CD4-positive, alpha-beta T cell (primary cell): ENCODE data around the gene CYTH4. TPM values are rescaled to one million over a fixed set of nuclear protein-coding genes. Genes with fewer than 3 reads are reported as not detected.

Experiments used
- ATAC-seq: fragments of 200-7000 bp; cut with Tn5 transposase; one replicate; pipeline ENCODE4 v1.10.0; 2022; ENCODE audit warnings: mild to moderate bottlenecking; ENCODE audit not compliant: poor library complexity
- CTCF ChIA-PET: fragments of 350-600 bp; sonication (Branson Sonifier 250); formaldehyde crosslinking; loops from one replicate; lab custom pipeline; 2021; ENCODE audit warnings: antibody characterized with exemption, inconsistent platforms; lab: Charles Lee
- POLR2A ChIA-PET: fragments of 350-600 bp; sonication (Branson Sonifier 250); formaldehyde crosslinking; loops from one replicate; lab custom pipeline; 2021; ENCODE audit warnings: antibody characterized with exemption, inconsistent platforms; lab: Charles Lee
- DNase-seq, 14 experiments: peaks; one replicate each; pipeline ENCODE4 v3.0.0-alpha.2; 2013 to 2020; ENCODE audit warnings: mixed read lengths in 2 of 14
- H3K27ac ChIP-seq, 2 donors: one replicate each; pipeline versions ENCODE4 v1.5.1 to v1.7.0; 2013; ENCODE audit warnings: low read length in 2 of 2, low read depth in 1 of 2, mild to moderate bottlenecking in 1 of 2
- H3K27me3 ChIP-seq, 2 experiments: 1 replicate in 1 of 2; 2 replicates in 1 of 2; pipeline versions ENCODE4 v1.6.1 to v1.7.0; 2013; ENCODE audit warnings: low read length in 2 of 2, control low read depth in 1 of 2, mild to moderate bottlenecking in 1 of 2, moderate library complexity in 1 of 2; ENCODE audit not compliant: insufficient read depth in 2 of 2, control insufficient read depth in 1 of 2
- H3K36me3 ChIP-seq: one replicate; pipeline ENCODE4 v1.6.1; 2013; ENCODE audit warnings: low read length, control low read depth; ENCODE audit not compliant: insufficient read depth
- H3K4me1 ChIP-seq: one replicate; pipeline ENCODE4 v1.6.1; 2013; ENCODE audit warnings: low read length, control low read depth; ENCODE audit not compliant: insufficient read depth
- H3K4me3 ChIP-seq: one replicate; pipeline ENCODE4 v1.5.1; 2013; ENCODE audit warnings: mild to moderate bottlenecking, low read length, moderate library complexity
- H3K9me3 ChIP-seq, 2 experiments: 1 replicate in 1 of 2; 2 replicates in 1 of 2; pipeline versions ENCODE4 v1.6.1 to v1.7.0; 2013; ENCODE audit warnings: low read length in 2 of 2, mild to moderate bottlenecking in 2 of 2, control low read depth in 1 of 2, moderate library complexity in 1 of 2; ENCODE audit not compliant: control insufficient read depth in 1 of 2, insufficient read depth in 1 of 2
- H3K27ac Mint-ChIP-seq: one replicate; pipeline ENCODE4 v1.8.0; 2020; ENCODE audit warnings: mixed read lengths
- H3K27me3 Mint-ChIP-seq: one replicate; pipeline ENCODE4 v1.8.0; 2021; ENCODE audit warnings: mixed read lengths
- H3K36me3 Mint-ChIP-seq: one replicate; pipeline ENCODE4 v1.8.0; 2021; ENCODE audit warnings: low read depth, mixed read lengths
- H3K4me1 Mint-ChIP-seq: one replicate; pipeline ENCODE4 v1.8.0; 2021; ENCODE audit warnings: low read depth, mixed read lengths
- H3K4me3 Mint-ChIP-seq: one replicate; pipeline ENCODE4 v1.8.0; 2020; ENCODE audit warnings: mild to moderate bottlenecking, mixed read lengths
- H3K9me3 Mint-ChIP-seq: one replicate; pipeline ENCODE4 v1.8.0; 2020; ENCODE audit warnings: mixed read lengths
- CTCF ChIP-seq: fragments of 200-600 bp; IDR thresholded peaks from one replicate; pipeline ENCODE4 v1.8.0; 2022; ENCODE audit warnings: antibody characterized with exemption, mild to moderate bottlenecking
- intact Hi-C, 2 experiments: fragments of 100-400 bp; cut with DNase I in 1 of 2; cut with micrococcal nuclease in 1 of 2; formaldehyde crosslinking; loops; one replicate each; pipeline versions ENCODE4 v1.15.1 to v1.9.0; 2023 to 2025; cut with DNase I, micrococcal nuclease
- total RNA-seq, 174 experiments: library from RNA in 2 of 174; stranded (reverse) in 2 of 174; gene quantifications; one replicate each; pipeline ENCODE4 v1.2.3 and lab custom pipeline; 2021 to 2026

CYTH4 gene
- total RNA-seq, 2 experiments from 2014 or later = 134 to 138 TPM

DNA sequence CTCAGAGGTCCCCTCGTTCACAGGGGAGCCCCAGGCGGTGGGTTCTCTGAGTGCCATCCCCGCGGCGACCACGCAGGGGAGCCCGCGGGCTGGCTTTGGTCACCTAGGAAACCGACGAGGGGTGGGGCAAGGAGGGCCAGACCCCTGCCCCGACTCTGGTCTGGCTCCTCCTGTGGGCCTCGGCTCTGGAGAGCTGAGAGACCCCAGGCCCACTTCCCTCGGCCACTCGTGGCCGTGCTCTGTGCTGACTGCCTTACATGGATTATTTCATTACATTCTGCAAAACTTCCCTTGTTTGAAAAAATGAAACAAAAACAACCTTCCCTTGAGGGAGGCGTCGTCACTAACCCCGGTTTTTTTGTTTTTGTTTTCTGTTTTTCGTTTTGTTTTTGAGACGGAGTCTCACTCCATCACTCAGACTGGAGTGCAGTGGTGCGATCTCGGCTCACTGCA lies 15.1 kb upstream of the CYTH4 start:
- peak overlapping the region; percentile 71 for H3K4me3 ChIP-seq
- Mint-ChIP-seq H3K36me3 (peaks cover 7% of the 10 kb centered on the region), H3K4me1 (peaks cover 40% of the 10 kb centered on the region), H3K4me3 (peak overlapping the region; percentile 87), H3K27me3 (no peaks in the 10 kb centered on the region), H3K27ac (peak overlapping the region; percentile 91), H3K9me3 (no peaks in the 10 kb centered on the region)
- peaks cover 11 to 12% of the 10 kb centered on the region in 2 experiments for H3K9me3 ChIP-seq
- ATAC-seq = peak; percentile 91
- TF ChIP-seq CTCF = peak; percentile 99
- H3K36me3 ChIP-seq = no peaks in the 10 kb centered on the region
- intact Hi-C loops = loop anchor here (1.0 to 5.0 kb wide), 7 partner anchors 18 to 300 kb away; no protein-coding TSS in a partner anchor
- DNase-seq = peak; percentile 46 to 84 (median 70)
- H3K27me3 ChIP-seq = no peaks in the 10 kb centered on the region
- ChIA-PET POLR2A (interaction anchor here (0.6 to 3.8 kb wide), 7 partner anchors 16 to 1409 kb away, joined by 3 to 20 read pairs (median 8); partner anchors contain the start of genes CYTH4 and RAC2), CTCF (interaction anchor here (0.8 to 1.5 kb wide), 8 partner anchors 8 to 290 kb away, joined by 3 to 5 read pairs (median 3); no protein-coding TSS in a partner anchor)
- peak overlapping the region; percentile 67 to 86 for H3K27ac ChIP-seq
- peaks cover 24% of the 10 kb centered on the region for H3K4me1 ChIP-seq

DNA sequence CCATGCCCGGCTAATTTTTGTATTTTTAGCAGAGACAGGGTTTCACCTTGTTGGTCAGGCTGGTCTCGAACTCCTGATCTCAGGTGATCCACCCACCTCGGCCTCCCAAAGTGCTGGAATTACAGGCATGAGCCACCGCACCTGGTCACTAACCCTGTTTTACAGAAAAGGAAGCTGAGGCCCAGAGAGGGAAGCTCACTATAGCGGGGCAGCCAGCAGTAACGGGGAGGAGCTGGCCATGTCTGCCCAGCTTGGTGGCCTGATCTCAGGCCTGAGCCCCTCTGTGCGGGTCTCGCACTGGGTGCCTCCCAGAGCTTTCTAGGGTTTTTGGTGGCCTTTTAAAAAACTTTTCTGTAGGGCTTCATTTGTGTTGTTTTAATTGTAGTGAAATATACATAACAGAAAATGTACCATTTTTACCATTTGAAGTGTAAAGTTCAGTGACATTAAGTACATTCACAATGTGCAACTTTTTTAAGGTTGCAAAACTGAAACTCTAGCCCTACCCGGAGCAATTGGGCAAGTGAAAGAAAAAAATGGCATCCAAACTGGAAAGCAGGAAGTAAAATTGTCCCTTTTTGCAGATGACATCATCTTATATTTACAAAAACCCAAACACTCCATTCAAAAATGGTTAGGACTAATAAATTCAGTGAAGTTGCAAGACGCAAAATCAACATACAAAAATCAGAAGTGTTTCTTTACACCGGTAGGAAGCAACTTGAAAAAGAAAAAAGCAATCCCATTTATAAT lies 14.5 kb upstream of the CYTH4 start:
- Histone ChIP-seq H3K27ac (peak overlapping the region; percentile 67 to 86), H3K4me3 (peak overlapping the region; percentile 71), H3K9me3 (peaks cover 11 to 12% of the 10 kb centered on the region in 2 experiments), H3K27me3 (no peaks in the 10 kb centered on the region), H3K36me3 (no peaks in the 10 kb centered on the region), H3K4me1 (peaks cover 24% of the 10 kb centered on the region)
- POLR2A ChIA-PET = interaction anchor here (0.6 to 3.8 kb wide), 9 partner anchors 15 to 1408 kb away, joined by 3 to 20 read pairs (median 8); partner anchors contain the start of genes CYTH4 and RAC2
- no peak for ATAC-seq
- Mint-ChIP-seq H3K27ac (peak overlapping the region; percentile 91), H3K4me1 (peaks cover 40% of the 10 kb centered on the region), H3K9me3 (no peaks in the 10 kb centered on the region), H3K4me3 (peak overlapping the region; percentile 87), H3K36me3 (peaks cover 7% of the 10 kb centered on the region), H3K27me3 (no peaks in the 10 kb centered on the region)
- intact Hi-C loops = loop anchor here (1.0 to 5.0 kb wide), 8 partner anchors 15 to 299 kb away; partner anchors contain the start of gene CYTH4 (in 1 of the 2)
- DNase-seq = peak in 2 of 14 experiments; percentile 44 to 45
- no peak for TF ChIP-seq CTCF
- CTCF ChIA-PET = interaction anchor here (0.8 to 2.3 kb wide), 8 partner anchors 9 to 290 kb away, joined by 3 to 7 read pairs (median 4); no protein-coding TSS in a partner anchor

DNA sequence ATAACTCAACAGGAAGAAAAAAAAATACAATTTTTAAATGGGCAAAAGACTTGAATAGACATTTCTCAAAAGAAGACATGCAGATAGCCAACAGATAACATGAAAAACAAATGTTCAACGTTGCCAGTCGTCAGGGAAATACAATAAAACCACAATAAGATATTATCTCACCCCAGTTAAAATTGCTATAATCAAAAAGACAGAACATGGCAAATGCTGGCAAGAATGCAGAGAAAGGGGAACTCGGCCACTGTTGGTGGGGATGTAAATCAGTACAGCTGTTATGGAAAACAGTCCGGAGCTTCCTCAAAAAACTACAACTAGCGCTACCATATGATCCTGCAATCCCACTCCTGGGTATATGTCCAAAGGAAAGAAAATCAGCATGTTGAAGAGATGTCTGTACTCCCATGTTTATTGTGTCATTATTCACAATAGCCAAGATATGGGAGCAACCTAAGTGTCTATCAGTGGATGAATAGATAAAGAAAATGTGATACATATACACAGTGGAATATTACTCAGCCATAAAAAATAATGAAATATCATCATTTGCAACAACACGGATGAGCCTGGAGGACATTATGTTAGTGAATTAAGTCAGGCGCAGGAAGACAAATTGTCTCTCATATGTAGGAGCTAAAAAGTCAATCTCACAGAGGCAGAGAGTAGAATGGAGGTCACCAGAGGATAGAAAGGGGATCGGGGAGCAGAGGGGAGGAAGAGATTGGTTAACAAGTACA lies 12.2 kb upstream of the CYTH4 start:
- CTCF ChIA-PET = interaction anchor here (1.4 to 2.4 kb wide), 3 partner anchors 13 to 32 kb away, joined by 5 to 11 read pairs (median 7); partner anchors contain the start of gene CYTH4
- H3K9me3 ChIP-seq = no peaks in the 10 kb centered on the region
- Mint-ChIP-seq H3K9me3 (no peaks in the 10 kb centered on the region), H3K27ac (peak overlapping the region; percentile 56), H3K4me1 (peaks cover 40% of the 10 kb centered on the region), H3K4me3 (no peak overlapping the region), H3K27me3 (no peaks in the 10 kb centered on the region), H3K36me3 (peaks cover 7% of the 10 kb centered on the region)
- DNase-seq = peak in 2 of 14 experiments; percentile 40 to 47
- no peaks in the 10 kb centered on the region for H3K36me3 ChIP-seq
- no peak overlapping the region for H3K27ac ChIP-seq
- H3K4me1 ChIP-seq = peaks cover 37% of the 10 kb centered on the region
- no peak for ATAC-seq
- no peaks in the 10 kb centered on the region for H3K27me3 ChIP-seq
- intact Hi-C loops = loop anchor here in 1 of 2 experiments (2.0 to 5.0 kb wide), 2 partner anchors 13 to 193 kb away; partner anchors contain the start of gene CYTH4
- POLR2A ChIA-PET = interaction anchor here (0.9 to 4.3 kb wide), 5 partner anchors 9 to 44 kb away, joined by 3 to 20 read pairs (median 3); partner anchors contain the start of gene CYTH4
- H3K4me3 ChIP-seq = no peak overlapping the region
- TF ChIP-seq CTCF = no peak
